ENCODE measurements around the gene SMCO3. TPM values are rescaled to one million over a fixed set of nuclear protein-coding genes. Genes with fewer than 3 reads are reported as not detected.

The SMCO3 gene
- total and polyA plus RNA-seq, 2 donors (not counting 1 experiment from before 2014, with no cell fraction given) = not detected

DNA sequence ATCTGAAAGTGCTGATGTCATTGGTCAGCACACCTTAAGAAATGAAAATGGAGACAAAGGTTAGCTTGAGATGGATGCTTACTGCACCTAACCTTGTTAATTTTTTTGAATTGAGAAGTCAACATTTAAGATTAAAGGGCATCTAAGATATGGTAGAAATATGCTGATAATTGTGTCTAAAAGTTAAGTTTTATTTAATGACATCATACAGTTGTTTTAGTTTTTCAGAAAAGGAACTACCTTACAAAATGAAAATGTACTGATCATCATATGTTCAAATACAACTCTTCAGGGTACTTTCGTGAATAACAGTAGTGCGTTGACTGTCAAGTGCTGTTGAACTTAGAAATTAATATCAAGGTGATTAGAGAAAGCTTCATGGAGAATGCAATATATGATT is 2.5 kb downstream of the SMCO3 start:
- no CpG with 5 or more reads among the region's 2 CpGs for WGBS (ENCODE audit: insufficient coverage)
- intact Hi-C loops (cut with micrococcal nuclease) = no loop called here
- ChIA-PET CTCF (interaction anchor here (1.2 to 3.6 kb wide), 4 partner anchors 12 to 458 kb away, joined by 3 to 30 read pairs (median 8); partner anchors contain the start of gene RERG), POLR2A (no interaction called here)
- Histone ChIP-seq H3K9ac (ENCODE audit: low read length) (no peak overlapping the region), H3K36me3 (replicated peaks in 1 of 2; ENCODE audit: control extremely low read depth in 1 of 2, control insufficient read depth in 1 of 2, extremely low read depth in 1 of 2, insufficient read depth in 2 of 2, low read length in 1 of 2) (no peaks in the 10 kb centered on the region), H4K20me1 (ENCODE audit: control insufficient read depth, insufficient read depth, low read length, poor library complexity, severe bottlenecking) (no peaks in the 10 kb centered on the region), H3K27ac (ENCODE audit: low read length in 2 of 2) (no peak overlapping the region), H3K27me3 (replicated peaks in 1 of 4; ENCODE audit: control extremely low read depth in 1 of 4, control insufficient read depth in 3 of 4, insufficient read depth in 4 of 4, low read length in 3 of 4) (no peaks in the 10 kb centered on the region), H3K9me3 (ENCODE audit: control extremely low read depth in 1 of 3, control insufficient read depth in 2 of 3, insufficient read depth in 1 of 3, low read length in 2 of 3) (no peaks in the 10 kb centered on the region), H3K79me2 (ENCODE audit: control insufficient read depth, insufficient read depth, low read length) (peaks cover 16% of the 10 kb centered on the region), H3K4me2 (replicated peaks; ENCODE audit: low read depth, low read length, poor library complexity, severe bottlenecking) (peak overlapping the region; percentile 39), H3K4me1 (ENCODE audit: control insufficient read depth in 2 of 2, insufficient read depth in 2 of 2, low read length in 2 of 2) (peaks cover 9 to 16% of the 10 kb centered on the region in 2 donors), H2AFZ (ENCODE audit: insufficient read depth, low read depth, low read length, poor library complexity, severe bottlenecking) (peak overlapping the region; percentile 25), H3K4me3 (ENCODE audit: control extremely low read depth in 1 of 5, extremely low read depth in 1 of 5, insufficient read depth in 1 of 5, low read depth in 2 of 5, low read length in 4 of 5) (no peak overlapping the region)
- no peaks in the 10 kb centered on the region for H3K27me3 Mint-ChIP-seq
- TF ChIP-seq, protein P1, sequence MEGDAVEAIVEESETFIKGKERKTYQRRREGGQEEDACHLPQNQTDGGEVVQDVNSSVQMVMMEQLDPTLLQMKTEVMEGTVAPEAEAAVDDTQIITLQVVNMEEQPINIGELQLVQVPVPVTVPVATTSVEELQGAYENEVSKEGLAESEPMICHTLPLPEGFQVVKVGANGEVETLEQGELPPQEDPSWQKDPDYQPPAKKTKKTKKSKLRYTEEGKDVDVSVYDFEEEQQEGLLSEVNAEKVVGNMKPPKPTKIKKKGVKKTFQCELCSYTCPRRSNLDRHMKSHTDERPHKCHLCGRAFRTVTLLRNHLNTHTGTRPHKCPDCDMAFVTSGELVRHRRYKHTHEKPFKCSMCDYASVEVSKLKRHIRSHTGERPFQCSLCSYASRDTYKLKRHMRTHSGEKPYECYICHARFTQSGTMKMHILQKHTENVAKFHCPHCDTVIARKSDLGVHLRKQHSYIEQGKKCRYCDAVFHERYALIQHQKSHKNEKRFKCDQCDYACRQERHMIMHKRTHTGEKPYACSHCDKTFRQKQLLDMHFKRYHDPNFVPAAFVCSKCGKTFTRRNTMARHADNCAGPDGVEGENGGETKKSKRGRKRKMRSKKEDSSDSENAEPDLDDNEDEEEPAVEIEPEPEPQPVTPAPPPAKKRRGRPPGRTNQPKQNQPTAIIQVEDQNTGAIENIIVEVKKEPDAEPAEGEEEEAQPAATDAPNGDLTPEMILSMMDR (IDR thresholded peaks at IDR 0.05) = no peak
- TF ChIP-seq EZH2 (IDR thresholded peaks at IDR 0.05; ENCODE audit: borderline replicate concordance, insufficient read depth, low read depth, low read length, poor library complexity, severe bottlenecking) = no peak
- no peak overlapping the region for H3K4me3 Mint-ChIP-seq
- H3K9me3 Mint-ChIP-seq (ENCODE audit: insufficient read depth) = no peaks in the 10 kb centered on the region
- no peak for ATAC-seq (ENCODE audit: low read depth)
- no peak overlapping the region for H3K27ac Mint-ChIP-seq
- DNase-seq = no peak
- peaks cover 13% of the 10 kb centered on the region for H3K4me1 Mint-ChIP-seq

DNA sequence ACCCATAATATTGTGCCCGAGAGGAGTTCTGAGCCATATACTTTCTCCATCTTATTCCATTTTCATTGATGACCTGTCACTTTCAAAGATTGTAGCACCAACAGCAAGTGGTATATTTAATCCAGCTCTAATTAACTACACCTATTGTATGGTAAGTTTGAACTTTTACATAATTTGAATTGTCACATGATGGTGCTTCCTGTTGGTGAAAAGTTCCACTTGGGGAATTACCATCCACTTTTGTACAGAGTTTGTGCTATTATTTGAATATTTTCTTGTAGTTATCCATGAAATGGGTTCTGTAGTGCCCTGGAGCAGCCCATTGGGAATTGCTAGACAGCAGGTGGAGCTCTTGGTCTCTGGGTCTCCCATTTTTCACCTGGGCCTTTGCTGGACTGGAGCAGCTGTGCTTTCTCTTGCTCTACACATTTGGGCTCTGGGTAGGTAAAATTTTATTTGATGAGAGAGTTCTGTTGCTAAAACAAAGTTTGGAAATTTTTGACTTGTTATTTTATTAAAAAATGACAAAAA is 3.0 kb downstream of the SMCO3 start:
- POLR2A ChIA-PET = no interaction called here
- H3K9ac ChIP-seq (ENCODE audit: low read length) = peak overlapping the region; percentile 13
- intact Hi-C loops (cut with micrococcal nuclease) = no loop called here
- H4K20me1 ChIP-seq (ENCODE audit: control insufficient read depth, insufficient read depth, low read length, poor library complexity, severe bottlenecking) = no peaks in the 10 kb centered on the region
- Mint-ChIP-seq H3K27ac (peak overlapping the region; percentile 50), H3K9me3 (ENCODE audit: insufficient read depth) (no peaks in the 10 kb centered on the region), H3K4me1 (peaks cover 13% of the 10 kb centered on the region), H3K27me3 (no peaks in the 10 kb centered on the region), H3K4me3 (peak overlapping the region; percentile 68)
- TF ChIP-seq EZH2 (IDR thresholded peaks at IDR 0.05; ENCODE audit: borderline replicate concordance, insufficient read depth, low read depth, low read length, poor library complexity, severe bottlenecking) = no peak
- TF ChIP-seq, protein P1 (IDR thresholded peaks at IDR 0.05) = no peak
- peak overlapping the region; percentile 25 for H2AFZ ChIP-seq (ENCODE audit: insufficient read depth, low read depth, low read length, poor library complexity, severe bottlenecking)
- peak; percentile 28 for ATAC-seq (ENCODE audit: low read depth)
- CTCF ChIA-PET = interaction anchor here (1.2 to 3.6 kb wide), 4 partner anchors 11 to 458 kb away, joined by 3 to 30 read pairs (median 8); partner anchors contain the start of gene RERG
- H3K4me3 ChIP-seq (ENCODE audit: control extremely low read depth in 1 of 5, extremely low read depth in 1 of 5, insufficient read depth in 1 of 5, low read depth in 2 of 5, low read length in 4 of 5) = no peak overlapping the region
- peak; percentile 35 for DNase-seq
- no peaks in the 10 kb centered on the region for H3K27me3 ChIP-seq (replicated peaks in 1 of 4; ENCODE audit: control extremely low read depth in 1 of 4, control insufficient read depth in 3 of 4, insufficient read depth in 4 of 4, low read length in 3 of 4)
- H3K27ac ChIP-seq (ENCODE audit: low read length in 2 of 2) = no peak overlapping the region
- H3K36me3 ChIP-seq (replicated peaks in 1 of 2; ENCODE audit: control extremely low read depth in 1 of 2, control insufficient read depth in 1 of 2, extremely low read depth in 1 of 2, insufficient read depth in 2 of 2, low read length in 1 of 2) = no peaks in the 10 kb centered on the region
- no peaks in the 10 kb centered on the region for H3K9me3 ChIP-seq (ENCODE audit: control extremely low read depth in 1 of 3, control insufficient read depth in 2 of 3, insufficient read depth in 1 of 3, low read length in 2 of 3)
- H3K4me2 ChIP-seq (replicated peaks; ENCODE audit: low read depth, low read length, poor library complexity, severe bottlenecking) = peak overlapping the region; percentile 39
- 100% methylated on average over 1 of the region's 1 CpG for WGBS (ENCODE audit: insufficient coverage)
- peaks cover 19% of the 10 kb centered on the region for H3K79me2 ChIP-seq (ENCODE audit: control insufficient read depth, insufficient read depth, low read length)
- H3K4me1 ChIP-seq (ENCODE audit: control insufficient read depth in 2 of 2, insufficient read depth in 2 of 2, low read length in 2 of 2) = peaks cover 9 to 16% of the 10 kb centered on the region in 2 donors
